SKM-1 (cell line): ENCODE results near the gene SLC12A3.

ENCODE experiments used
- DNase-seq: peaks from one replicate; lab custom pipeline; 2025; ENCODE audit not compliant: unreplicated experiment; lab: John Stamatoyannopoulos, UW

The SLC12A3 gene, protein sequence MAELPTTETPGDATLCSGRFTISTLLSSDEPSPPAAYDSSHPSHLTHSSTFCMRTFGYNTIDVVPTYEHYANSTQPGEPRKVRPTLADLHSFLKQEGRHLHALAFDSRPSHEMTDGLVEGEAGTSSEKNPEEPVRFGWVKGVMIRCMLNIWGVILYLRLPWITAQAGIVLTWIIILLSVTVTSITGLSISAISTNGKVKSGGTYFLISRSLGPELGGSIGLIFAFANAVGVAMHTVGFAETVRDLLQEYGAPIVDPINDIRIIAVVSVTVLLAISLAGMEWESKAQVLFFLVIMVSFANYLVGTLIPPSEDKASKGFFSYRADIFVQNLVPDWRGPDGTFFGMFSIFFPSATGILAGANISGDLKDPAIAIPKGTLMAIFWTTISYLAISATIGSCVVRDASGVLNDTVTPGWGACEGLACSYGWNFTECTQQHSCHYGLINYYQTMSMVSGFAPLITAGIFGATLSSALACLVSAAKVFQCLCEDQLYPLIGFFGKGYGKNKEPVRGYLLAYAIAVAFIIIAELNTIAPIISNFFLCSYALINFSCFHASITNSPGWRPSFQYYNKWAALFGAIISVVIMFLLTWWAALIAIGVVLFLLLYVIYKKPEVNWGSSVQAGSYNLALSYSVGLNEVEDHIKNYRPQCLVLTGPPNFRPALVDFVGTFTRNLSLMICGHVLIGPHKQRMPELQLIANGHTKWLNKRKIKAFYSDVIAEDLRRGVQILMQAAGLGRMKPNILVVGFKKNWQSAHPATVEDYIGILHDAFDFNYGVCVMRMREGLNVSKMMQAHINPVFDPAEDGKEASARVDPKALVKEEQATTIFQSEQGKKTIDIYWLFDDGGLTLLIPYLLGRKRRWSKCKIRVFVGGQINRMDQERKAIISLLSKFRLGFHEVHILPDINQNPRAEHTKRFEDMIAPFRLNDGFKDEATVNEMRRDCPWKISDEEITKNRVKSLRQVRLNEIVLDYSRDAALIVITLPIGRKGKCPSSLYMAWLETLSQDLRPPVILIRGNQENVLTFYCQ

DNA sequence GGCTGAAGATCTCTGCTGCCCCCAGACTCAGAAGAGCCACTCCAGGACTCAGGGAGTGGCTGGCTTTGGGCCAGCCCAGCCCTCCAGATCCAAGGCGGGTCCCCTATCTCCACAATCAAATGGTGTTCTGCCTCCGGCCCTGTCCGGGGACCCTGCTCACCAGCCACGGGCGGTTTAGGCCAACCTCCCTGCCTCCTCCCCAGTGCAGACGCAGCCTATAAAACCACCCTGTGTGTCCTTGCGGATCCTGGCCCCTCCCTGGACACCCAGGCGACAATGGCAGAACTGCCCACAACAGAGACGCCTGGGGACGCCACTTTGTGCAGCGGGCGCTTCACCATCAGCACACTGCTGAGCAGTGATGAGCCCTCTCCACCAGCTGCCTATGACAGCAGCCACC lies at the start of gene SLC12A3:
Gene SLC12A3, plus strand, starts transcription at position 248 of the 400 bp plus-strand sequence. Its CDS starts 29 bp downstream, at position 277.
- no peak for DNase-seq

DNA sequence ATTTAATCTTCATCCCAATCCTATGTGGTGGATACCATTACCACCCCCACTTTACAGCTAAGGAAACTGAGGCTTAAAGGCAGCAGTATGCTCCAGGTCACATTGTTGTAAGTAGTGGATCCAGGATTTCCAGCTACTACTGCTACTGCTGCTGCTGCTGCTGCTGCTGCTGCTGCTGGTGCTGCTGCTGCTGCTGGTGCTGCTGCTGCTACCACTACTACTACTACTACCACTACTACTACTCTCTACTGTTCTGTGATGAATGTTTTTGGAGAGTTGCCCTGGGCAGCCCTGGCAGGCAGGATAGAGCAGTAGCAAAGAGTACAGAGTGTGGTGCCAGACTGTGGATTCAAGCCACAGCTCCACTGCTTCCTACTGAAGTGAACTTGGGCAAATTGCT lies 49.3 kb upstream of the SLC12A3 start:
- no peak for DNase-seq

DNA sequence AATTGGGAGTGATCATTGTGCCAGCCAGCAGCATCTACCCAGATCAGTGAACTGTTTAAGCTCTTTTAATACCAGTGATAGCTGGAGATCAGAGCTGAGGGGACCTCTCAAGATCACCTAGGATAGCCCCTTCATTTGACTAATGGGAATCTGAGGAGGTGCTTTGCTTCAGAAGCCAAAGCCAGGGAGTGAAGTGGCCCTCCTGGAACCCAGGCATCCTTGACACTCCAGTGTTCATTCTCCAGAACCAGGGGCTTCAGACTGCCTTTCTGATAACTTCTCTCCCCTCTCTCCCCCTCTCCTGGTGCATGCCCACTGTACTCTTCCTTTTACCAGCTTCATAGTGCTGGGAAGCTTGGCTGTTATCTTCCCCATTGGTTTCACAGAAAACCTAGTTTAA lies 48.0 kb upstream of the SLC12A3 start:
- no peak for DNase-seq

DNA sequence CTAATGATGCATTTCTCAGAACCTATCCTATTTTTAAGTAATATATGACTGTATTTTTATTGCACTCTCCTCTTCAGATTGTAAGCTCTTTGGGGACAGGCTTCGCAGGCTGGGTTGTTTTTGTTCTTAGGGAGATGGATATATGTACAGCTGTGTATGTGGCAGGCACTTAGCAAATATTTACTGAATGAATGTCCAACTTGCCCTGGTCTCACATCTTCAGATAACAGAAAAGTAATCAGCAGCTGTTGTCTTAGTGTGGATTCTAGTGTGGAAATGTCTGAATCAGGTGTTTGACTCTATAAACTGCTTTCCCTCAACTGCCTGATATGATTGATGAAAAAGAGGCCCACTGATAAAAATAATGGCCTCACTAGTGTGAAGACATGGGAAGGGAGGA lies 47.1 kb upstream of the SLC12A3 start:
- no peak for DNase-seq

DNA sequence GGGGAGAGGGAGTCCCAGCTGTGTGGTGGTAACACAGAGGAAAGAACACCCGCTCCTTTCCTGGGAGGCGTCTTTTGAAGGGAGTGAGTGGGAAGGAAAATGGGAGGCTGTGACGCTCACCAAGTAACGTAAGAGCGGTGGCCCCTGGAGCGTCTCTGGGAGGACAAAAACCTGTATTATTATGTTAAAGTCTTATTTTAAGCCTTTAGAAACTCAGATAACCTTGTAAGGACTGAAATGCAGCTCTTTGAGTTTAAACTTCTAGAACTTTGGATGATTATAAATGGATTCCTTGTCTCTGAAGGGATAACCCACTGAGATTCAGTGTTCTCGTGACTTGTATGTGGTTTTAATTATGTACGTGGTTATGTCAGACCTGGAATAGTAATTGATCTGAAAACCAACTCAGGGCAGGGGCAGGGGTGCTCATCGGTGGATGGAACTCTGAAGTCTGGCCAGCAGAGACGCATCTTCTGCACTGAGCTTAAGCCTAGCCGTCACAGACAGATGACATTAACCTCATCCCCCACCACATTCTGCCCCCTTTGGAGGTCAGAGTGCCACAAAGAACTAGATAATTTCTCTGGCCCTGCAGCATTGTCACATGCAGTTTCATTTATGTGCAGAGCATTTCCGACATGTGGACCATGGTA lies 41.8 kb upstream of the SLC12A3 start:
- no peak for DNase-seq

DNA sequence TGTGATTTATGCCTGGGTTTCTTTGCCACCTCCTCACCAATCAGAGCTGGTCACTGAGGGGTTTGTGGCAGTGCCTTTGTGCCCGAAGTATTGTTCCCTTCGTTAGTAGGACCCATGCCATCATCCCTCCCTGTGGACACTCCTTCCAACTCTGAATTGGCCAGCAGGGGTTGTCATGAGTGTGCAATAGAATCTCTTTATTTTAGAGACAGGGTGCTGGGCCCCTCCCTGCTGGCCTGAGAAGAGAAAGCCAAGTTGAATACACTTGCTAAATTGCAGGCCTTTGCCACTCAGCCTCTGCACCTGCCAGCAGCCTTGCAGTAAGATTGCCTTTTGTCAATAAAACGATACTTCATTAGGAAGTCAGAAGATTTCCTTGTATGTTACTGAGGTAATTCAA lies 40.7 kb upstream of the SLC12A3 start:
- DNase-seq, result no peak

DNA sequence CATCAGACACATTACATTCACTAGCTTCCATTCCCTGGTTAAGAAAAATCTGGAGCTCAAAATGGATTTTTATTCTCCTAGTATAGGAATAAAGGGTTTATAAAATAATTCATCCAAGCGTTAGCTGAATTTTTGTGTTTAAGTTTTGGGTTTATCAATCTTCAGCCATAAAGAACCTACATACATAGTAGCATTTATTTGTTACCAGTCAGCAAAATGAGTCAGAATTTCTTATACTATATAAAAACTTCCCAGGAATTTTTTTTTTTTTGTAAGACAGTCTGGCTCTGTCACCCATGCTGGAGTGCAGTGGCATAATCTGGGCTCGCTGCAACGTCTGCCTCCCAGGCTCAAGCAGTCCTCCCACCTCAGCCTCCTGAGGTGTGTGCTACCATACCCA lies 40.2 kb upstream of the SLC12A3 start:
- no peak for DNase-seq

DNA sequence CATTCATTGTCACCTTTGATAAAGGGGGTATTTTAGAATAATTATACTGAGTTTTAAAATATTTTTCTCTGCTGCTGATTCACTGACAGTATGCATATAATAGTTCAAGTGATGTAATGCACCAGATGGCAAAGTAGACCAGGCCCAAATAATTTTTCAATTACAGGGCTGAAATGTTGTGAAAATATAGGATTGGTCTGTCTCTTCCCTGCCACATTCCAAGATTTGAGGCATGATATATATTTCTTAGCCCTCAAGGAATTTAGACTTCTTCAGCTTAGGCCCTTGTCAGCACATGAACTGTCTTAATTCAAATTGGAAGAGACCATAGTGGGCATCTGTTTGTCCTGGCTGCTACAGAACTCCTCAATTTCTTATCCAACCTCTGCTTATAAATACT lies 39.2 kb upstream of the SLC12A3 start:
- DNase-seq, result no peak

DNA sequence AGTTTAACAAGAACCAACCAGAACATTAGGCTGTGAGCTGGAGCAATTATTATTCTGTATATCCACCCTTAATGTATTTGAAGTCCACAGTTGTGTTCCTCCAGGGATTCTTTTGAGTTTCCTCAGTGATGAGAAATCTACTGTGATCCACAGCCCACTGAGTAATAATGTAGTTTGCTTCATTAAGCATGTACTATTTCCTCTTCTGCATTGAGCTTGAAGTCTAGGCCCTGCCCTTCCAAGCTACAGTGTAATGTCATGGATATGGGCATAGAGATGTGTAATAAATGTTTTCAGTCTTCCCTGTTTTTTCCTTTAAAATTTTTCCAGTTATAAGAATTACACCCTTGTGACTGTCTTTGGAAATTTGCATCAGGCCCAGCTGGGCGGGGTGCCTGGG lies 36.4 kb upstream of the SLC12A3 start:
- DNase-seq, result no peak

DNA sequence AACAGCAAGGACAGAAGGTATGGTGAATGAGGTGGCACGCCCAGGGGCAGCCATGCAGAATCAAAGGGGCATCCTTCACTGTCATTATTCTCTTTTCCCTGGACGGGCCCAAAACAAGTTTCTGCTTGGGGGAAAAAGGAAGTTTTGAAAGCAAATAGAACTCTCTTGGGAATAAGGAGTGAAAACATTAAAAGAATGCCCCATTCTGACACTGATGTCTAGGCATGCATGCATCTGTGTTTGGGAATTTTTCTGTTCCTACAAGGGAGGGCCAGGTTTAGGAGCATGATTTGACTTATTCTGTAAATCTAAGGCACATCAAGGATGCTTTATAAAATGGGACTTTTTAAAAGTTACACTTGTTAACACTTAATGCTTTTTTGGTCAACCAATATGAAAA lies 34.3 kb upstream of the SLC12A3 start:
- no peak for DNase-seq

DNA sequence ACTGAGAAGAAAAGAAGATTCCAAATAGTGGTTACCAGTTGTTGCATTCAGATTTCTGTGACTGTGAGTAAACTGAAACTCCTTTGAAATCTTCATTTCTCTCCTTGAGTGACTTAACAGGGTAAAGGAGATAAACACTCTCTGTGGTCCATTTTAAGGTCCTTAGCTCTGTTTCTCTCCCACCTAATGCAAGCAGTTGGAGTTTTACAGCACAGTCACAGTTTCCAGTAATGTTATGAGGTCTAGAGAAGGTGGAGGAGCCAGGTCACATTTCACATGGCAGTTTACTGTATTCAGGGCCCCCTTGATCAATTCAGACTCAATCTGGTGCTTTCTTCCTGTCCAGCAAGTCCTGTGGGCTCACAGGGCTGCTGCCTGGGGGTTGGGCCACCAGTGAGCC lies 32.2 kb upstream of the SLC12A3 start:
- no peak for DNase-seq

DNA sequence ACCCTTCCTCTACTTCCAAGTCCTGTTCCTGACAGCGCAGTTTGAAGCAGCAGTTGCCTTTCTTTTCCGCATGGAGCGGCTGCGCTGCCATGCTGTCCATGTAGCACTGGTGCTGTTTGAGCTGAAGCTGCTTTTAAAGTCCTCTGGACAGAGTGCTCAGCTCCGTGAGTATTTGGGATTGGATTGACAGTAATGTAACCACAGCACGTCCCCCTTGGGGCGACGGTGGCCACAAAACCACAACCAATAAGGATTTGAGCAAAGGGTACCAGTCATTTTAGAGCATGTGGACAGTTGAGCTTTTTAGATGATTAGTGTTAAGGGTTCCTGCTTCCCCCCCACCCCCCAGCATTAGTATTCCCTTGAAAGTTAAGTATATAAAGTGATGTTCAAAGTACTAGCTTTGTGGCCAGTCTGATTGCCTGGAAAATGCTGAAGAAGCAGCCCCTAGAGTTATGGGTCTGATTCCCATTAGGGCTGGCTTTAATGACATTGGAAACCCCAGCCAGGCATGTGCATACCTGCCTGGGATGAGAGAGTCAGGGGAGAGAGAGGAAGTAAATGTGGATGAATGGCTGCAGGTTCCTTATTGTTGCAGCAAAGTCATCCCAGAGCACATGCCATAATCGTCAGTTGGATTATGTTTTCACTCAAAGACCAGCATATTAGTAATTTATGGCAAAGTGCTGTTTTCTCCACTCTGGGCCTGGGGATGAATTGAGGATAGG lies 31.6 kb upstream of the SLC12A3 start:
- DNase-seq, result no peak

DNA sequence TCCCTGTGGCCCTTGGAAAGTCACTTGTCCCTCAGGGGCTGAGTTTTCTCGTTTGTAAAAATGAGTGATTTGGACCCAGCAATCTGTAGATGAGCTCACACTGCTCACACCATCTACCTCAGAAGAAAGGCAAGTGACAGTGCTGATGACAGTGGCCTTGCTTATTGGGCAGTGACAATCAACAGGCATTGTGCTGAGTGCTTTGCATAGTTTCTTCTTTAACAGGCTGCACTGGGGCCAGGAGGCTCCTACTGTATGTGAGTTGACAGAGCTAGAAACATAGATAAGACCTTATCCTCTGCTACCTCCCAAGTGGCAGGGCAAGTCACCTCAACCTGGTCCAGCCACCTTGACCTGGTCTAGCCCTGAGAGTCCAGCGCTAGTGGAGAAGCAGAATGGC lies 29.7 kb upstream of the SLC12A3 start:
- DNase-seq, result no peak

DNA sequence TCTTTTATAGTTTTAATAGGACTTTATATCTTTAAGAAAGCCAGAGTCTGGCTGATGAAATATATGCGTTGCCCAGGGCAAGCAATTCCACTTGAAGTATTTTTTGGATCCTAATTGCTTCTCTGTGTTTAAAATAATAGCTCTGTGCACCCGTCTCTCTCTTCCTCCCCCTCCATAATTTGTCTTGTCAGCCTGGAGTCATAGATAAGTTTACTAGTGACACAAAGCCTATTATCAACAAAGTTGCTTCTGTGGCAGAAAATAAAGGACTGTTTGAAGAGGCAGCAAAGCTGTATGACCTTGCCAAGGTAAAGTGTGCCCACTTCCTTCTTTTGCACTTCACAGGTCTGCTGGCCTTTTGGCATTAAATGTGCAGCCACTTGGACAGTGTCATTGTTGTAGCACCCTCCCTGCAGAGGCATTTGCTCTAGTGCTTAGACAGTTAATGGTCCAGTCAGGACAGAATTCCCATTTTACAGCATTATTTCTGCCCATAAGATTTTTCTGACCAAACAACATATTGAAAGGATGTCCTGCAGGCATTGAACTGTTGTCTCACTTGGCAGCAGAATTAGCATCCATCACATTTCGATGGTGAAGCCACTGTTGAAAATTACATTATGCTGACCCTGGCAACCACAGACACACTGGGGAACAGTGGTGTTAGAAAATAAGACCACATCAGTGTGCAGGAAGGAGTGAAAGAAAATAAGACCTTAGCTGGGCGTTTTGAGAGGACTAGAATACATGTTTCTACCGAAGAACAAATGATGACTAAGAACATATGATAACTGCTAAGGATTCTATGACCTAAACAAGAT lies 28.4 kb upstream of the SLC12A3 start:
- DNase-seq, result no peak

DNA sequence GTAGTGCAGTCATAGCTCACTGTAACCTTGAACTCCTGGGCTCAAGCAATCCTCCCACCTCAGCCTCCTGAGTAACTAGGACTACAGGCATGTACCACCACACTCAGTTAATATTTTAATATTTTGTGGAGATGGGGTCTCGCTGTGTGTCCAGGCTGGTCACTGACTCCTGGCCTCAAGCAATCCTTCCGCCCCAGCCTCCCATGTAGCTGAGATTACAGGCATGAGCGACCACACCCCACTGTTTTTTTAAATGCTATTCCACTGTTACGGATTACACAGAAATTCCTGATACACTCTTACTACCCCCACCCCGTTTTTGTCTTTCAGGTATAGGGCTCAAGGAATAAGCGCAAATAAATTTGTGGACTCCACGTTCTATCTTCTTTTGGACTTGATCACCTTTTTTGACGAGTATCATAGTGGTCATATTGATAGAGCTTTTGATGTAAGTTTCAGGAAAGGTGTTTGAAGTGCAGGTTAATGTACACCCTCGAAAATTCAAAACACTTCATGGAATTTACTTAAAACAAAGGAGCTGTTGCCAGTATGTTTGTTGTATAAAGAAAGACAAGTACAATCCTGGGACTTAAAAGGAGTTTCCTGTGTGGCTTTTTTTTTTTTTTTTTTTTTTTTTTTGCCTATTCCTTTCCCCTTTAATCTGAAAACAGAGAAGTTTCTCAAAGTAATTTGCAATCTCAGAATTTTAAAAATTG lies 26.2 kb upstream of the SLC12A3 start:
- DNase-seq, result no peak

DNA sequence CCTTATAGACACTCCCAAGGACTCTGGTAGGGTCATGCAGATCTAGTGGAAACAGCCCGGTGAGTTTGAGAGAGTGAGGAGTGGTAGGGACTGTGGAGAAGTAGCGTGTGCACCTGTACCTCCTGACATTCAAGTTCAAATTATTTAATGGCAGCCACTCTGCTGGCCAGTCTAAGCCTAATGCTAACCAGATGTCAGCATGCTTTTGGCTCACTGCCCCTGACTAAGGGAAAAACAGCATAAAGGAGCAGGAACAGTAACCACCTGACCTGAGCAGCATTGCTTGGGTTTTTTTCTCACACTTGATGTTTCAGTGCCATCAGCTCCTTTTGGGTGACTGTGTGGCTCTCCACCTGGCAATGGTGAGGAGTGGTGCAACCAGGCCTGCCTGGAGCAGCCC lies 23.8 kb upstream of the SLC12A3 start:
- no peak for DNase-seq

DNA sequence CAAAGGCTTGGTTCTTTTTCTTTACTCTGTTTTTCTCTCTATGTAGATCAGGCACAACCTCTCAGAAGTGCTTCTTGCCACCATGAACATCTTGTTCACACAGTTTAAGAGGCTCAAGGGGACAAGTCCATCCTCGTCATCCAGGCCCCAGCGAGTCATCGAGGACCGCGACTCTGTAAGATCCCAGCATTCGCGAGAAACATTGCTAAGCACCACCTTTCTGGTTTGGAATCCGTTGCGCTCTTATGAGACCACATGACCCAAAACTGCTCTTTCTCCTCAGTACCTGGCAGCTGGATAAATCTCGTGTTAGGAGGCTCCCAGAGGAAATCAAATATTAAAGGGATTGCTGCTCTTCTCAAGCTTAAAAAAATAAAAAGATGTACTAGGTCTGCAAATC lies 23.3 kb upstream of the SLC12A3 start:
- DNase-seq, result no peak

DNA sequence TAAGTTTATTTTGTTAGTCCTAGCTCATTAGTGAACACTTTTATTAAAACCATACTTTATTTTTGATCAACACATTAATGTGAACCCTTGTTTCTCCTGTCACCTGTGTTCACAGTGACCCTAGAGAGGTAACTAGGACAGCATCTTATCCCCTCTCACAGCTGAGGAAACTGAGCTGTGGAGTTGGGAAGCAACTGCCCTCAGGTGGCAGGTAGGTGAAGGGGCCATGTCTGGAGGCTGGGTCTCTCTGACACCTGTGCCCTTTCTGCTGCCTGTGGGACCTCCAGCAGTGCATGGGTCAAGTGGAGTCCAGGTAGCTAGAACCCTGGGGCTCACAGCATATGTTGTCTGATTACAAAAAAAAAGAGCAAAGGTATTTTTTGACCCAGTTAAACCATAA lies 22.9 kb upstream of the SLC12A3 start:
- no peak for DNase-seq

DNA sequence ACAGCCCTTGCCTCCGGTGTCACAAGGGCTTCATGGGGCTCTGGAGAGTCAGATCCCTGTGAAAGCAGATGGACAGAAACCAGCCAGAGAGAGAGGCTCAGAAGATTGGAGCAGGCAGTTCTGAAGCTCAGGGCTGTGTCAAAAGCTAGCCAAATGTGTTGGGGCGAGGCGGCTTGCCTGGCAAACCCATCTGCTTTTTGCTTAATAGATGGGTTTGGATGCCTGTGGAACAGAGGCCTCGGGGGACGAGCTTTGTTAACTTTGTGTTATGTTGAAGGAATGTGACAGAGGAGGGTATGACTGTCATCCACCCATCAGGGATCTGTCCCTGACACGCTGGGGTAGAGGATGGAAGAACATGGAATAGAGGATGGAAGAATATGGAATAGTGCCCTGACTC lies 21.0 kb upstream of the SLC12A3 start:
- DNase-seq, result no peak
